ENCODE measurements around the gene PLIN5.

PLIN5 gene

DNA sequence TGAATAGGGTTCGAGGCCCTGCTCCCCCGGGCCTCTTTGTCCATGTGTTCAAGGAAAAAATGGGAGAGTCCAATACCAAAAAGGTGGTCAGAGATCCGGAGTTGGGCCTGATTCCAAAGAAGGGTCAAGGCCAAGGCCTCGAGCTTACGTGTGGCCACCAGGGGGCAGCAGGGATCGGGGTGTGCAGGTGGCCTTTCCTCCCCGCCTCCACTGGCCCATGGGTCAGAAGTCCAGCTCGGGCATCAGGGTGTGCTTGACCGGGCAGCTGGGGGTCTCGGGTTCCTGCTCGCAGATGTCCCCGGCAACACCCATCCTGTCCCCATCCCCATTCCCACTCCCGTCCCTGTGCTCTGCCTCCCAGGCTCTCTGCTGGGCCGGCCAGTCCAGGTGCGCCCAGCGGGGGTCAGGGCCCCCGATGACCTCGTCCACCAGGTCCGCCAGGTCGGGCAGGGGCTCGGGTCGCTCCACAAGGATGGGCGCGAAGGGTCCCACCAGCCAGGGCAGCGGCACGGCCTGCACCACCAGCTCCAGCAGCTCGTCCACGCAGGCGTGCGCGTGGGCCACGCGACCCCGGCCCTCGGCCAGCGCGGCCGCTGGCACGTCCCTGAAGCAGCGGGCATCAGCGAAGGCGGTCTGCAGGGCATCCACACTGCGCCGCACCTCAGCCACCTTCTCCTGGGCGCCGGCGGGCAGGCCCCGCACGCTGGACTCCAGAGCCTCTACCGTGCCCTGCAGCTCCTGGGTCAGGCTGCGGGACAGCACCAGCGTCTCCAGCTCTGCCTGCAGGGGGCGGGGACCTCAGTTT is 11.5 kb downstream of the PLIN5 start:
- no peak overlapping the region for H3K27ac Mint-ChIP-seq
- no peak overlapping the region for H3K4me3 Mint-ChIP-seq
- no peaks in the 10 kb centered on the region for H3K9me3 Mint-ChIP-seq
- DNase-seq (ENCODE audit: low spot score in 2 of 2): peak in 1 of 2 donors; percentile 57
- ATAC-seq: no peak
- no peaks in the 10 kb centered on the region for H3K36me3 Mint-ChIP-seq
- peaks cover 5% of the 10 kb centered on the region for H3K4me1 Mint-ChIP-seq

- Mint-ChIP-seq H3K27ac (no peak overlapping the region), H3K9me3 (no peaks in the 10 kb centered on the region), H3K4me1 (peaks cover 5% of the 10 kb centered on the region), H3K36me3 (no peaks in the 10 kb centered on the region), H3K4me3 (no peak overlapping the region)
- ATAC-seq (no peak), DNase-seq (ENCODE audit: low spot score in 2 of 2) (no peak)
These were observed 12.6 kb downstream of the PLIN5 start for GRCh38 chr19:4522291-4523002.

GRCh38 chr19:4521888-4522242 is 13.2 kb downstream of the PLIN5 start:
- no peak for DNase-seq (ENCODE audit: low spot score in 2 of 2)
- ATAC-seq: no peak
- H3K36me3 Mint-ChIP-seq: no peaks in the 10 kb centered on the region
- H3K4me1 Mint-ChIP-seq: peaks cover 5% of the 10 kb centered on the region
- no peak overlapping the region for H3K27ac Mint-ChIP-seq
- no peak overlapping the region for H3K4me3 Mint-ChIP-seq
- no peaks in the 10 kb centered on the region for H3K9me3 Mint-ChIP-seq

- DNase-seq (ENCODE audit: low spot score in 2 of 2) (no peak), ATAC-seq (no peak)
- peaks cover 5% of the 10 kb centered on the region for H3K4me1 Mint-ChIP-seq
- no peaks in the 10 kb centered on the region for H3K36me3 Mint-ChIP-seq
- no peak overlapping the region for H3K27ac Mint-ChIP-seq
- no peak overlapping the region for H3K4me3 Mint-ChIP-seq
- no peaks in the 10 kb centered on the region for H3K9me3 Mint-ChIP-seq
These were observed 13.7 kb downstream of the PLIN5 start for GRCh38 chr19:4521170-4521887.

DNA sequence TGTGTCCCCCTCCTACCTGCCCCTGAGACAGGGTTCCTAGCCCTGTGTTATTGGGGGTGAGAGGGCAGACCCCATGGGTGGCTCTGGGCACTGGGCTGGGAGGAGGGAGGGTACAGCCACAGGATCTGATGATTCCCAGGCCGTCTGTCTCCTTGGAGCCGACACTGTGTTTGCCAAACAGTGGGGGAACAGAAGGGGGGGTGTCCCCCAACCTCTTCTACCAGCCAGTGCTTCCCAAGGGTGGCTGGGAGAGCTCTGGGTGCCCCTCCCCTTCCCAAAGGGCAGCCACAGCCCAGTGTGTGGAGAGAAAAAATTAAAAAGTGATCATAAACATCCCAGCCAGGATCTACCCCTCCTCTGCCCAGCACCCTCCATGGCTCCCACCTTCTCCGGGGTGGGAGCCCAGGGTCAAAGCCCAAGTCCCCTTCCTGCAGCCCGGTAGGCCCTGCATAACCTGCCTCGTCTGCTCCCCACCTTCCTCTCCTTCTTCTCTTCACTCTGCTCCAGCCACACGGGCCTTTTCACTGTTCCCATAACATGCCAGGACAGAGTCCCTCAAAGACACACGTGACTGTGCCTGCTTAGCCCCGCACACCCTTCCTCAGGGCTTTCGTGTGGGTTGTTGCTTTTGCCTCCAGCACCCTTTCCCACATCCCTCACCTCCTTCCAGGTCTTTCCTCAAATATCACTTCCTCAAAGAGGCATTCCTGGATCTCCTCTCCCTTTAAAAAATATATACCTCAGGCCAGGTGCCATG is 15.3 kb downstream of the PLIN5 start:
- Mint-ChIP-seq H3K27ac (no peak overlapping the region), H3K9me3 (no peaks in the 10 kb centered on the region), H3K4me1 (no peaks in the 10 kb centered on the region), H3K4me3 (no peak overlapping the region), H3K36me3 (no peaks in the 10 kb centered on the region)
- ATAC-seq (no peak), DNase-seq (ENCODE audit: low spot score in 2 of 2) (no peak)

- peak overlapping the region; percentile 12 for H3K27ac Mint-ChIP-seq
- DNase-seq (ENCODE audit: low spot score in 2 of 2) (no peak), ATAC-seq (no peak)
- no peaks in the 10 kb centered on the region for H3K4me1 Mint-ChIP-seq
- no peak overlapping the region for H3K4me3 Mint-ChIP-seq
- H3K9me3 Mint-ChIP-seq: no peaks in the 10 kb centered on the region
- H3K36me3 Mint-ChIP-seq: no peaks in the 10 kb centered on the region
These were observed 15.9 kb downstream of the PLIN5 start for GRCh38 chr19:4519172-4519496.

DNA sequence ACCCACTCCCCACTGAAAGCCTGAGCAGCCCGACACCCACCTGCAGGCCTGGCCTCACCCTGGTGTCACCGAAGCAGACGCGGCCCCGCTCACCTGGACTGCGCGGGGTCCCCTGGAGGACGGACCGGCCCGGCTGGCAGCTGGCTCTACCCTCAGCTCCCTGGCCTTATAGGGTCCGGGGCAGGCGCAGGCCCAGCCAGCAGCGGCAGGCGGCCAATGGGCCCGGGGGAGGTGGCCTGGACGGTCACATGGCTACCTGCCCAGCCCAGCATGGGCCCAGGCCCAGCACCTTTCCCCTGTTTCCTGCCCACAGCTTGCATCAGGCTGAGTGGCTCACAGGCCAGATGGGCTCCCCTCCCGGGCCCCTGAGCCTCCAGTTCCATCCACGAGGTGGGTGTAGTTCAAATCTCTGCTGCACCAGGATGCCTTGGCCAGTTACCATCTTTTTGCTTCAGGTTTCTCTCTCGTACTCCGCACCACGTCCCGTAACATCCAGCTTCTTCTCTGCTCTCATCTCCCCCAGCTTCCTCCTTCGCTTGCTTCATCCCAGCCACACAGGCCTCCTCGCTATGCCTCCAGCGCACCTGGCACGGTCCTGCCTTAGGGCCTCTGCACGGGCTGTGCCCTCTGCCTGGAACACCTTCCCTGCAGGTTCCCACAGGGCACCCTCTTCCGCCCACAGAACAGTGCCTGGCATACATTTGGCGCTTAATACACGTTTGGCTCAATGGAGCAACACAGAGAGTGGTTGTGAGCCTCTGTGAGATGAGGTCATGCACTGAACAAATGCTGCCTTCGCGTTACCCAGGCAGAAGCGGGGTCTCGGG is 16.5 kb downstream of the PLIN5 start, which contains the start of gene PLIN4:
Gene PLIN4, minus strand, starts transcription at position 142 of the 827 bp plus-strand sequence. CDS start 214 bp downstream, outside the sequence.
- Mint-ChIP-seq H3K4me3 (no peak within 1 kb of the TSS), H3K27ac (peak within 1 kb of the TSS; percentile 12), H3K36me3 (no peaks in the 10 kb centered on the region), H3K9me3 (no peaks in the 10 kb centered on the region), H3K4me1 (no peaks in the 10 kb centered on the region)
- ATAC-seq (no peak), DNase-seq (ENCODE audit: low spot score in 2 of 2) (no peak)

- Mint-ChIP-seq H3K36me3 (no peaks in the 10 kb centered on the region), H3K9me3 (no peaks in the 10 kb centered on the region), H3K27ac (no peak overlapping the region), H3K4me3 (no peak overlapping the region), H3K4me1 (no peaks in the 10 kb centered on the region)
- DNase-seq (ENCODE audit: low spot score in 2 of 2) (no peak), ATAC-seq (no peak)
These were observed 17.5 kb downstream of the PLIN5 start for GRCh38 chr19:4517451-4518057.

- no peaks in the 10 kb centered on the region for H3K9me3 Mint-ChIP-seq
- no peaks in the 10 kb centered on the region for H3K36me3 Mint-ChIP-seq
- no peak overlapping the region for H3K4me3 Mint-ChIP-seq
- no peaks in the 10 kb centered on the region for H3K4me1 Mint-ChIP-seq
- H3K27ac Mint-ChIP-seq: no peak overlapping the region
- DNase-seq (ENCODE audit: low spot score in 2 of 2) (no peak), ATAC-seq (no peak)
These were observed 18.1 kb downstream of the PLIN5 start for GRCh38 chr19:4516939-4517300.

DNA sequence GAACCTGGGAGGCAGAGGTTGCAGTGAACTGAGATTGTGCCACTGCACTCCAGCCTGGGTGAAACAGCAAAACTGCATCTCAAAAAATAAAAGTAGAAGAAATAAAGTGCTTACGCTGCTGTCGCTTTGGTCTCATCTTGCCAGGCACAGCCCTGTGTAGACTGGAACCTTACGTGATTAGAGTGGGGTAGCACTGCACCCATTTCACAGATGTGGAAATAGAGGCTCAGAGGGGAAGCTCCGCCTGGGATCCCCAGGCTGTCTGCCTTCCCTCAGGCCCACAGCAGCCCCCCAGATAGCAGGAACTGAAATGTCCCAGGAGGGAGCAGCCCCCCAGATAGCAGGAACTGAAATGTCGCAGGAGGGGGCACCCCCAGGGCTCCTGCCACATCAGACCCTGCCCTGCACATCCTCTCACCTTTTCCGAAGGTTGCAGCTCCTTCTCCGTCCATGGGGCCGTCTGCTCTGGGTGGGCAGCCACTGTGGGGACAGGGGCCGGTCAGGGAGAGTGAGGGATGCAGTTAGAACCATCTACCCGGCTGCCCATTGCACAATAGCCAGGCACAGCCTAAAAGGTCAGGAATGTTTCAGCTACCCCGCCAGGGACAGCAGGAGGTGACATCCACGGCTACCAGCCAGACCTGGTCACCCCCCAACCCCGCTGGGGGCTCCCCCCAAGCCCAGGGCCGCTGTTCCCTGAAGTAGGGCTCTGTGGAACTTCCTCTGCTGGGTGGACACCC is 18.7 kb downstream of the PLIN5 start:
- Mint-ChIP-seq H3K4me3 (no peak overlapping the region), H3K9me3 (no peaks in the 10 kb centered on the region), H3K4me1 (no peaks in the 10 kb centered on the region), H3K36me3 (no peaks in the 10 kb centered on the region), H3K27ac (no peak overlapping the region)
- ATAC-seq: no peak
- no peak for DNase-seq (ENCODE audit: low spot score in 2 of 2)

GRCh38 chr19:4515732-4516131 is 19.3 kb downstream of the PLIN5 start:
- DNase-seq (ENCODE audit: low spot score in 2 of 2): no peak
- no peaks in the 10 kb centered on the region for H3K9me3 Mint-ChIP-seq
- no peak for ATAC-seq
- no peak overlapping the region for H3K4me3 Mint-ChIP-seq
- H3K4me1 Mint-ChIP-seq: no peaks in the 10 kb centered on the region
- H3K36me3 Mint-ChIP-seq: no peaks in the 10 kb centered on the region
- no peak overlapping the region for H3K27ac Mint-ChIP-seq

DNA sequence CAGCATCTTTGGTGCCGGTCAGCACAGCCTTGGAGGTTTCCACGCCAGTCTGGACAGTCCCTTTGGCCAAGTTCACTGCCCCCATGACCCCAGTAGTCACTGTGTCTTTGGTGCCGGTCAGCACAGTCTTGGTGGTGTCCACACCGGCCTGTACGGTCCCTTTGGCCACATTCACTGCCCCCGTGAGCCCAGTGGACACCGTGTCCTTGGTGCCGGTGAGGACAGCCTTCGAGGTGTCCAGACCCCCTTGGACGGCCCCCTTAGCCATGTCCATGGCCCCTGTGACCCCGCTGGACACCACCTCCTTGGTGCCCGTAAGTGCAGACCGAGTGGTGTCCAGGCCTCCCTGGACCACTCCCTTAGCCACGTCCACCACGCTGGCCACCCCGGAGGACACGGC is 21.8 kb downstream of the PLIN5 start:
- no peak for ATAC-seq
- no peaks in the 10 kb centered on the region for H3K36me3 Mint-ChIP-seq
- H3K4me3 Mint-ChIP-seq: no peak overlapping the region
- no peaks in the 10 kb centered on the region for H3K9me3 Mint-ChIP-seq
- no peaks in the 10 kb centered on the region for H3K4me1 Mint-ChIP-seq
- DNase-seq (ENCODE audit: low spot score in 2 of 2): no peak
- H3K27ac Mint-ChIP-seq: no peak overlapping the region

- Mint-ChIP-seq H3K4me1 (no peaks in the 10 kb centered on the region), H3K4me3 (no peak overlapping the region), H3K27ac (no peak overlapping the region), H3K9me3 (no peaks in the 10 kb centered on the region), H3K36me3 (no peaks in the 10 kb centered on the region)
- ATAC-seq: no peak
- DNase-seq (ENCODE audit: low spot score in 2 of 2): no peak
These were observed 23.0 kb downstream of the PLIN5 start for GRCh38 chr19:4512070-4512469.
